Fibroblast of villous mesenchyme (primary cell): ENCODE data around the gene TMPO. TPM values are rescaled to one million over a fixed set of nuclear protein-coding genes. Genes with fewer than 3 reads are reported as not detected.

Experiments
- DNase-seq: peaks from one replicate; pipeline ENCODE4 v3.0.0-alpha.2; 2010; ENCODE audit warnings: low read depth
- H3K4me3 ChIP-seq: 2 replicates; pipeline ENCODE4 v1.5.1; 2011; ENCODE audit warnings: low read depth, mild to moderate bottlenecking, low read length
- CTCF ChIP-seq: IDR thresholded peaks from 2 replicates; pipeline ENCODE4 v1.5.1; 2012; ENCODE audit warnings: low read depth, mild to moderate bottlenecking, low read length; ENCODE audit not compliant: insufficient read depth
- total RNA-seq: library from RNA; depleted of rRNA; stranded (reverse); fragments of >200 nt; gene quantifications from 2 replicates; pipeline ENCODE4 v1.2.3, GENCODE V29; 2012

The TMPO gene
- total RNA-seq, 1 donor = 124 TPM

- no peak overlapping the region for H3K4me3 ChIP-seq
- no peak for DNase-seq
- TF ChIP-seq CTCF = no peak
These were observed 64.0 kb downstream of the TMPO start for GRCh38 chr12:98579347-98579746.

- DNase-seq = no peak
- H3K4me3 ChIP-seq = no peak overlapping the region
These were observed 64.4 kb downstream of the TMPO start for GRCh38 chr12:98579835-98580234.

GRCh38 chr12:98580695-98581094 lies 65.3 kb downstream of the TMPO start:
- no peak for TF ChIP-seq CTCF

More at GRCh38 chr12:98579835-98580234, 64.4 kb downstream of the TMPO start:
- TF ChIP-seq CTCF = no peak

DNA sequence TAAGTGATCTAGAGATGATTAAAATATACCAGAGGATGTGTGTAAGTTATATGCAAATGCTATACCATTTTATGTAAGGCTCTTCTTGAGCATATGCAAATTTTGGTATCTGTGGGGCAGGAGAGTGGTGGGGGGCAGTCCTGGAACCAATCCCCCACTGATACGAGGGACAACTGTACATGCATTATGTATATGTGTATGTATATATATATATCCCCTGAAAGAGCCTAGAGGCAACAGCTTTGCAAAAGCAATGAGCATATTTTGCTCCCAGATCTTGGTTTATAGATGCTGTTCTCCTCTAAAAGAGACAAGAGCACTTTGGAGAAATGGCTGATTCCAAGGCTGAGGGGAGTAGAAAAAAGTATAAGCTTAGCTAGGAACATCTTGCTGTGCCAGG lies 65.7 kb downstream of the TMPO start:
- DNase-seq = no peak
- H3K4me3 ChIP-seq = no peak overlapping the region
- TF ChIP-seq CTCF = no peak

More at GRCh38 chr12:98580695-98581094, 65.3 kb downstream of the TMPO start:
- DNase-seq = no peak
- H3K4me3 ChIP-seq = no peak overlapping the region

- TF ChIP-seq CTCF = no peak
- H3K4me3 ChIP-seq = no peak overlapping the region
- no peak for DNase-seq
These were observed 66.7 kb downstream of the TMPO start for GRCh38 chr12:98582093-98582492.

- H3K4me3 ChIP-seq = no peak overlapping the region
- no peak for DNase-seq
These were observed 71.7 kb downstream of the TMPO start for GRCh38 chr12:98587084-98587483.

More at GRCh38 chr12:98587084-98587483, 71.7 kb downstream of the TMPO start:
- no peak for TF ChIP-seq CTCF
